ENCODE data around the gene ESR2.

DNA sequence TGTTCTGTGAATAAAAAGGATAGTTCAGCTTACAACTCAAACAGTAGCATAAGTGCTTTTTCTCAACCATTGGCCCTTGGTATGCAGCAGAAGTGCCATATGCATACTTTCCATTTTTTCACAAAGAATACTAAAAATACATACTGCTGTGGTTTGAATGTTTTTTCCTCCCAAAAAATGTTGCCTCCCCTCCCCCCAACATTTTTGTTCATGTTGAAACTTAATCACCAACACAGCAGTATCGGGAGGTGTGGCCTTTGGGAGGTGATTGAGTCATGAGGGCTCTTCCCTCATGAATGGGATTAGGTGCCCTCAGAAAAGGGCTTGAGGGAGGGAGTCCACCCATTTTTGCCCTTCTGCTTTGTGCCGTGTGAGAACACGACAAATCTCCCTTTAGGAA, 198.6 kb downstream of the ESR2 start:
- TF ChIP-seq, protein P1, sequence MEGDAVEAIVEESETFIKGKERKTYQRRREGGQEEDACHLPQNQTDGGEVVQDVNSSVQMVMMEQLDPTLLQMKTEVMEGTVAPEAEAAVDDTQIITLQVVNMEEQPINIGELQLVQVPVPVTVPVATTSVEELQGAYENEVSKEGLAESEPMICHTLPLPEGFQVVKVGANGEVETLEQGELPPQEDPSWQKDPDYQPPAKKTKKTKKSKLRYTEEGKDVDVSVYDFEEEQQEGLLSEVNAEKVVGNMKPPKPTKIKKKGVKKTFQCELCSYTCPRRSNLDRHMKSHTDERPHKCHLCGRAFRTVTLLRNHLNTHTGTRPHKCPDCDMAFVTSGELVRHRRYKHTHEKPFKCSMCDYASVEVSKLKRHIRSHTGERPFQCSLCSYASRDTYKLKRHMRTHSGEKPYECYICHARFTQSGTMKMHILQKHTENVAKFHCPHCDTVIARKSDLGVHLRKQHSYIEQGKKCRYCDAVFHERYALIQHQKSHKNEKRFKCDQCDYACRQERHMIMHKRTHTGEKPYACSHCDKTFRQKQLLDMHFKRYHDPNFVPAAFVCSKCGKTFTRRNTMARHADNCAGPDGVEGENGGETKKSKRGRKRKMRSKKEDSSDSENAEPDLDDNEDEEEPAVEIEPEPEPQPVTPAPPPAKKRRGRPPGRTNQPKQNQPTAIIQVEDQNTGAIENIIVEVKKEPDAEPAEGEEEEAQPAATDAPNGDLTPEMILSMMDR (IDR thresholded peaks at IDR 0.05): no peak
- TF ChIP-seq POLR2A (IDR thresholded peaks at IDR 0.05): no peak
